Activated gamma-delta T cell treated with anti-CD3 and anti-CD28 coated beads, Interleukin-2, amount 50 U/mL, for 16 hours (primary cell): ENCODE measurements around the gene VMP1.
"Not testable (repeated sequence)": the region's sequence is repeated elsewhere in the genome, so short reads cannot be mapped to it uniquely, and the experiment has no call there.

ENCODE experiments used
- DNase-seq: peaks from one replicate; pipeline ENCODE4 v3.0.0-alpha.2; 2020; ENCODE audit warnings: low read depth

The VMP1 gene

GRCh38 chr17:59870482-59870881 lies 163.0 kb downstream of the VMP1 start:
- DNase-seq: no peak

- no peak for DNase-seq
Observed at GRCh38 chr17:59872351-59872750, 164.9 kb downstream of the VMP1 start.

- not testable (repeated sequence) for DNase-seq
Observed at GRCh38 chr17:59873414-59873813, 166.0 kb downstream of the VMP1 start.

GRCh38 chr17:59874376-59874775 lies 166.9 kb downstream of the VMP1 start:
- DNase-seq: no peak

- DNase-seq: no peak
Observed at GRCh38 chr17:59876107-59876506, 168.7 kb downstream of the VMP1 start.

- no peak for DNase-seq
Observed at GRCh38 chr17:59877965-59878364, 170.5 kb downstream of the VMP1 start.

- no peak for DNase-seq
Observed at GRCh38 chr17:59878624-59879023, 171.2 kb downstream of the VMP1 start.

GRCh38 chr17:59884861-59885260 lies 177.4 kb downstream of the VMP1 start:
- no peak for DNase-seq

GRCh38 chr17:59888145-59888750 lies 180.8 kb downstream of the VMP1 start:
- no peak for DNase-seq

GRCh38 chr17:59890720-59891119 lies 183.3 kb downstream of the VMP1 start:
- DNase-seq: no peak
